Endothelial cell of umbilical vein (primary cell): ENCODE results near the gene HK3. TPM values are rescaled to one million over a fixed set of nuclear protein-coding genes. Genes with fewer than 3 reads are reported as not detected.

Source experiments
- BruUV-seq: library from RNA; stranded (reverse); fragments of 400-500 nt; replicated peaks from 2 replicates; lab custom pipeline; 2021; lab: Mats Ljungman, UMichigan
- CTCF ChIA-PET: fragments of 300-600, 350-600 bp; sonication (Branson Sonifier 250); formaldehyde crosslinking; loops from one replicate; lab custom pipeline; 2021; ENCODE audit warnings: antibody characterized with exemption, inconsistent platforms; lab: Charles Lee
- POLR2A ChIA-PET: fragments of 300-600, 350-600 bp; sonication (Branson Sonifier 250); formaldehyde crosslinking; loops from one replicate; lab custom pipeline; 2021; ENCODE audit warnings: antibody characterized with exemption, inconsistent platforms; lab: Charles Lee
- DNase-seq: peaks from one replicate; pipeline ENCODE4 v3.0.0-alpha.2; 2011; ENCODE audit warnings: low read depth, low spot score
- FAIRE-seq: peaks from 2 replicates; lab custom pipeline; 2011; peaks lifted over from hg19 to GRCh38; lab: Jason Lieb, UNC
- H2AFZ ChIP-seq: 2 replicates; pipeline ENCODE4 v1.6.0; 2012; ENCODE audit warnings: low read depth, low read length, control low read depth, inconsistent platforms
- H3K27ac ChIP-seq: 2 replicates; pipeline ENCODE4 v1.5.1; 2011; ENCODE audit warnings: low read depth, mild to moderate bottlenecking, control low read depth, low read length, moderate library complexity; ENCODE audit not compliant: insufficient read depth
- H3K27me3 ChIP-seq, 2 experiments: 2 replicates each; pipeline versions ENCODE4 v1.6.0 to v1.6.1; 2011; ENCODE audit warnings: low read length in 2 of 2, mixed read lengths in 1 of 2; ENCODE audit not compliant: control insufficient read depth in 2 of 2, insufficient read depth in 2 of 2
- H3K36me3 ChIP-seq, 2 experiments: 2 replicates in 1 of 2; 3 replicates in 1 of 2; pipeline ENCODE4 v1.5.1; 2011; ENCODE audit warnings: low read length in 2 of 2, mild to moderate bottlenecking in 1 of 2, moderate library complexity in 1 of 2; ENCODE audit not compliant: control insufficient read depth in 2 of 2, insufficient read depth in 2 of 2; ENCODE audit errors: extremely low read depth in 1 of 2
- H3K4me1 ChIP-seq: 3 replicates; pipeline ENCODE4 v1.5.1; 2011; ENCODE audit warnings: mild to moderate bottlenecking, low read length; ENCODE audit not compliant: control insufficient read depth, insufficient read depth; ENCODE audit errors: extremely low read depth
- H3K4me2 ChIP-seq: 2 replicates; pipeline ENCODE4 v1.6.1; 2011; ENCODE audit warnings: low read length, control low read depth, mixed read lengths; ENCODE audit not compliant: insufficient read depth
- H3K4me3 ChIP-seq, 3 experiments: fragments of 200-600 bp in 1 of 3; sonication (generic), shearing (Covaris generic) in 1 of 3; replicated peaks in 1 of 3; 2 replicates each; pipeline ENCODE4 v1.5.1; 2011 to 2016; ENCODE audit warnings: control low read depth in 3 of 3, low read length in 3 of 3, mild to moderate bottlenecking in 2 of 3, inconsistent platforms in 1 of 3, low read depth in 1 of 3, moderate library complexity in 1 of 3; ENCODE audit not compliant: insufficient read depth in 1 of 3
- H3K79me2 ChIP-seq: 2 replicates; pipeline ENCODE4 v1.6.0; 2012; ENCODE audit warnings: low read length, inconsistent platforms; ENCODE audit not compliant: control insufficient read depth, insufficient read depth
- H3K9ac ChIP-seq: replicated peaks from 2 replicates; pipeline ENCODE3; 2011; ENCODE audit warnings: low read length, control low read depth; ENCODE audit not compliant: insufficient read depth; ENCODE audit errors: extremely low read depth
- H3K9me1 ChIP-seq: replicated peaks from 3 replicates; pipeline ENCODE4 v1.6.0; 2011; ENCODE audit warnings: mild to moderate bottlenecking, low read length; ENCODE audit not compliant: control insufficient read depth, insufficient read depth; ENCODE audit errors: extremely low read depth
- H3K9me3 ChIP-seq: replicated peaks from 2 replicates; pipeline ENCODE4 v1.5.1; 2012; ENCODE audit warnings: low read length, inconsistent platforms; ENCODE audit not compliant: control insufficient read depth, insufficient read depth
- H4K20me1 ChIP-seq: replicated peaks from 2 replicates; pipeline ENCODE3; 2011; ENCODE audit warnings: mild to moderate bottlenecking, low read length; ENCODE audit not compliant: control insufficient read depth, insufficient read depth; ENCODE audit errors: extremely low read depth
- CTCF ChIP-seq, 2 donors: IDR thresholded peaks; 1 replicate in 1 of 2; 2 replicates in 1 of 2; pipeline ENCODE4 v1.5.1; 2011; ENCODE audit warnings: low read length in 2 of 2, mild to moderate bottlenecking in 2 of 2, moderate library complexity in 2 of 2, control low read depth in 1 of 2, inconsistent platforms in 1 of 2, low read depth in 1 of 2; ENCODE audit not compliant: insufficient read depth in 1 of 2; ENCODE audit errors: extremely low read depth in 1 of 2
- EZH2 ChIP-seq: IDR thresholded peaks from 2 replicates; pipeline ENCODE4 v1.6.1; 2012; ENCODE audit warnings: borderline replicate concordance, low read depth, mild to moderate bottlenecking, moderate library complexity, low read length, inconsistent platforms; ENCODE audit not compliant: severe bottlenecking
- FOS ChIP-seq: IDR thresholded peaks from 2 replicates; pipeline ENCODE4 v1.6.1; 2011; ENCODE audit warnings: mild to moderate bottlenecking, low read length, moderate library complexity, borderline replicate concordance; ENCODE audit not compliant: insufficient read depth
- GATA2 ChIP-seq: IDR thresholded peaks from 2 replicates; pipeline ENCODE4 v1.7.0; 2011; ENCODE audit warnings: low read depth, mild to moderate bottlenecking, moderate library complexity, mixed read lengths, low read length; ENCODE audit not compliant: insufficient read length, insufficient read depth
- JUN ChIP-seq: IDR thresholded peaks from 2 replicates; pipeline ENCODE4 v1.6.1; 2011; ENCODE audit warnings: borderline replicate concordance, low read depth; ENCODE audit not compliant: insufficient read length, insufficient read depth
- MYC ChIP-seq: IDR thresholded peaks from one replicate; pipeline ENCODE4 v1.6.1; 2011; ENCODE audit warnings: mild to moderate bottlenecking, low read depth, low read length
- POLR2A ChIP-seq: IDR thresholded peaks from 2 replicates; pipeline ENCODE4 v1.6.1; 2012; ENCODE audit warnings: low read depth, mild to moderate bottlenecking, control low read depth, low read length
- POLR2AphosphoS5 ChIP-seq: IDR thresholded peaks from 2 replicates; pipeline ENCODE4 v1.6.1; 2012; ENCODE audit warnings: low read depth, mild to moderate bottlenecking, control low read depth, low read length, moderate library complexity; ENCODE audit not compliant: insufficient read depth
- dilution Hi-C: fragments of 300-500 bp; cut with MboI; formaldehyde crosslinking; loops from one replicate; pipeline ENCODE4 v1.15.0; 2019; ENCODE audit warnings: low sequenced_read_pairs; ENCODE audit not compliant: extremely low pct_ligation_motif_present
- intact Hi-C: fragments of 100-400 bp; cut with micrococcal nuclease; formaldehyde crosslinking; loops from one replicate; pipeline ENCODE4 v1.10.0; 2022
- polyA plus RNA-seq, 4 experiments: library from polyadenylated mRNA; depleted of rRNA in 3 of 4; stranded (reverse) in 3 of 4; unstranded in 1 of 4; fragments of >200 nt; gene quantifications; 2 replicates each; pipeline versions ENCODE4 v1.2.1 to v1.2.3, GENCODE V29; 2011 to 2012; ENCODE audit warnings: missing spikeins in 1 of 4
- total RNA-seq: library from RNA; stranded (reverse); gene quantifications from 2 replicates; pipeline ENCODE4 v1.2.3, GENCODE V29; 2021
- TF ChIP-seq, protein P1 (sequence below): IDR thresholded peaks from 2 replicates; pipeline ENCODE4 v1.6.1; 2011; ENCODE audit not compliant: insufficient read depth, insufficient read length

Gene HK3
- total and polyA plus RNA-seq, 2 donors (not counting 3 experiments of a cell fraction or from before 2014, with no cell fraction given): not detected

- Histone ChIP-seq H2AFZ (no peak overlapping the region), H3K4me1 (peaks cover 7% of the 10 kb centered on the region), H3K79me2 (no peaks in the 10 kb centered on the region), H3K4me3 (no peak overlapping the region), H3K36me3 (peaks cover 12 to 15% of the 10 kb centered on the region in 2 experiments), H3K27ac (no peak overlapping the region), H3K4me2 (peak overlapping the region; percentile 25), H3K9me1 (no peaks in the 10 kb centered on the region), H3K9ac (no peak overlapping the region), H4K20me1 (no peaks in the 10 kb centered on the region), H3K27me3 (no peaks in the 10 kb centered on the region), H3K9me3 (no peaks in the 10 kb centered on the region)
- TF ChIP-seq MYC (no peak), JUN (no peak), POLR2AphosphoS5 (no peak), POLR2A (no peak), EZH2 (no peak)
- TF ChIP-seq, protein P1, sequence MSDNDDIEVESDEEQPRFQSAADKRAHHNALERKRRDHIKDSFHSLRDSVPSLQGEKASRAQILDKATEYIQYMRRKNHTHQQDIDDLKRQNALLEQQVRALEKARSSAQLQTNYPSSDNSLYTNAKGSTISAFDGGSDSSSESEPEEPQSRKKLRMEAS: no peak
- peak; percentile 62 for DNase-seq
- dilution Hi-C loops (no loop called here), intact Hi-C loops (no loop called here)
- FAIRE-seq: peak; percentile 63
- no TSS peak for BruUV-seq
- POLR2A ChIA-PET: no interaction called here
- CTCF ChIA-PET: interaction anchor here (1.0 to 1.3 kb wide), 2 partner anchors 17 to 288 kb away, joined by 4 to 6 read pairs; no protein-coding TSS in a partner anchor
Measured at GRCh38 chr5:176948458-176948857, 49.3 kb upstream of the HK3 start.

- Histone ChIP-seq H3K9me1 (no peaks in the 10 kb centered on the region), H3K27ac (no peak overlapping the region), H3K9ac (no peak overlapping the region), H3K9me3 (no peaks in the 10 kb centered on the region), H3K4me1 (peaks cover 7% of the 10 kb centered on the region), H4K20me1 (no peaks in the 10 kb centered on the region), H3K4me2 (no peak overlapping the region), H3K79me2 (no peaks in the 10 kb centered on the region), H2AFZ (no peak overlapping the region), H3K27me3 (no peaks in the 10 kb centered on the region), H3K36me3 (peaks cover 12 to 16% of the 10 kb centered on the region in 2 experiments), H3K4me3 (no peak overlapping the region)
- intact Hi-C loops: no loop called here
- ChIA-PET POLR2A (no interaction called here), CTCF (interaction anchor here (0.7 to 1.3 kb wide), 3 partner anchors 18 to 287 kb away, joined by 3 to 6 read pairs (median 4); no protein-coding TSS in a partner anchor)
- no TSS peak for BruUV-seq
- no peak for DNase-seq
- dilution Hi-C loops: no loop called here
- no peak for FAIRE-seq
- TF ChIP-seq POLR2A (no peak), MYC (no peak), FOS (no peak), POLR2AphosphoS5 (no peak), CTCF (IDR thresholded peaks at IDR 0.05; ENCODE audit: extremely low read depth in 1 of 2, insufficient read depth in 1 of 2, low read depth in 1 of 2, low read length in 2 of 2) (no peak), JUN (no peak), GATA2 (no peak), EZH2 (no peak)
- TF ChIP-seq, protein P1: no peak
Measured at GRCh38 chr5:176947847-176948246, 48.7 kb upstream of the HK3 start.
